Measurements from ENCODE around the gene MTFP1. TPM values are rescaled to one million over a fixed set of nuclear protein-coding genes. Genes with fewer than 3 reads are reported as not detected.

The MTFP1 gene
- total and polyA plus RNA-seq, 9 of the 15 experiments (the other 6 are each of a cell fraction or from before 2014, with no cell fraction given): 10.7 to 52.0 (median 30.1) TPM

- no peak overlapping the region for H3K4me2 ChIP-seq (ENCODE audit: insufficient read depth, low read length)
- no peak overlapping the region for H3K9ac ChIP-seq (ENCODE audit: insufficient read depth in 1 of 2, low read depth in 2 of 2, low read length in 2 of 2)
- intact Hi-C loops (cut with micrococcal nuclease): no loop called here
- ATAC-seq (peak; percentile 79), FAIRE-seq (peak; percentile 51), DNase-seq (ENCODE audit: extremely low read depth in 1 of 4, low spot score in 3 of 4) (peak in 3 of 4 experiments; percentile 21 to 47 (median 41))
- no peaks in the 10 kb centered on the region for H4K20me1 ChIP-seq (replicated peaks; ENCODE audit: control insufficient read depth, insufficient read depth, low read length)
- H3K36me3 ChIP-seq (ENCODE audit: control insufficient read depth, insufficient read depth, low read length): no peaks in the 10 kb centered on the region
- POLR2A ChIA-PET: interaction anchor here (1.0 kb wide), 1 partner anchor 57 kb away, joined by 3 read pairs; no protein-coding TSS in a partner anchor
- no peak overlapping the region for H3K4me3 ChIP-seq
- no peaks in the 10 kb centered on the region for H3K9me1 ChIP-seq (ENCODE audit: control insufficient read depth, insufficient read depth, low read length)
- no peak overlapping the region for H3K27ac ChIP-seq (ENCODE audit: extremely low read depth, low read depth, low read length)
- no peaks in the 10 kb centered on the region for H3K9me3 ChIP-seq (replicated peaks; ENCODE audit: control insufficient read depth, insufficient read depth, low read depth, low read length)
- peaks cover 0 to 5% of the 10 kb centered on the region in 2 experiments; a peak in 1 of 5 replicates for H3K27me3 ChIP-seq (ENCODE audit: control insufficient read depth in 2 of 2, insufficient read depth in 2 of 2, low read length in 2 of 2)
- in situ Hi-C loops (cut with MboI): no loop called here
- WGBS (ENCODE audit: insufficient coverage, low coverage, missing lambda C conversion rate): 0% methylated on average over 4 of the region's 4 CpGs
- H3K4me1 ChIP-seq (replicated peaks in 1 of 2; ENCODE audit: control insufficient read depth in 2 of 2, insufficient read depth in 2 of 2, low read length in 2 of 2): no peaks in the 10 kb centered on the region; a peak in 1 of 5 replicates
- no TSS peak for BruUV-seq (replicated peaks)
- no peaks in the 10 kb centered on the region for H3K79me2 ChIP-seq (ENCODE audit: control insufficient read depth, insufficient read depth, low read length)
- CTCF ChIA-PET (ENCODE audit: low intra/inter-chr PET ratio): no interaction called here
- no peak overlapping the region for H2AFZ ChIP-seq (ENCODE audit: low read depth, low read length)
- TF ChIP-seq ZNF766 (CRISPR knock-in tag; conservative IDR thresholded peaks at IDR 0.05): 0 out of 2 replicates have a peak, but pooled peaks have one; percentile 33
- TF ChIP-seq NUFIP1 (IDR thresholded peaks at IDR 0.05; ENCODE audit: partially characterized antibody): no peak
- TF ChIP-seq ETV6 (IDR thresholded peaks at IDR 0.05; ENCODE audit: borderline replicate concordance in 1 of 2, low read depth in 2 of 2, low read length in 1 of 2): no peak
- no peak for TF ChIP-seq ETV6 (CRISPR knock-in tag; IDR thresholded peaks at IDR 0.05; ENCODE audit: borderline replicate concordance)
- no peak for TF ChIP-seq KLF13 (tag; IDR thresholded peaks at IDR 0.05; ENCODE audit: borderline replicate concordance, low read depth)
- TF ChIP-seq EWSR1 (IDR thresholded peaks at IDR 0.05; ENCODE audit: borderline replicate concordance, low read depth, partially characterized antibody): no peak
- TF ChIP-seq AFF1 (IDR thresholded peaks at IDR 0.05; ENCODE audit: low read depth in 1 of 2, partially characterized antibody in 2 of 2): peak in 1 of 2 experiments; percentile 57
- peak; percentile 93 for TF ChIP-seq MIER1 (IDR thresholded peaks at IDR 0.05; ENCODE audit: low read depth)
Observed at GRCh38 chr22:30459181-30460052, 33.8 kb downstream of the MTFP1 start.
